DOHH2 (cell line): ENCODE results near the gene DEFB124.

Source experiments
- CTCF ChIP-seq: fragments of 200-600 bp; sonication (generic); IDR thresholded peaks from one replicate; pipeline ENCODE4 v1.5.1; 2014; ENCODE audit warnings: antibody characterized with exemption, mild to moderate bottlenecking, low read depth, low read length; ENCODE audit not compliant: poor library complexity, severe bottlenecking
- EZH2phosphoT487 ChIP-seq: fragments of 200-600 bp; sonication (generic); IDR thresholded peaks from 2 replicates; pipeline ENCODE4 v1.6.1; 2017; ENCODE audit warnings: borderline replicate concordance, mild to moderate bottlenecking, antibody characterized with exemption, low read length, moderate library complexity, mixed read lengths

GRCh38 chr20:31446084-31446819, 28.7 kb downstream of the DEFB124 start:
- TF ChIP-seq CTCF (no peak), EZH2phosphoT487 (no peak)
